ENCODE results near the gene SCAMP4. TPM values are rescaled to one million over a fixed set of nuclear protein-coding genes. Genes with fewer than 3 reads are reported as not detected.

The SCAMP4 gene
- total and polyA plus RNA-seq, 2 of the 13 experiments (the other 11 are each of a cell fraction or from before 2014, with no cell fraction given): 10.7 to 13.7 TPM

GRCh38 chr19:1902923-1903322, 2.3 kb upstream of the SCAMP4 start (continued):
- TF ChIP-seq ATAD3A (CRISPR knock-in tag; IDR thresholded peaks at IDR 0.05) (no peak), MXD3 (CRISPR knock-in tag; IDR thresholded peaks at IDR 0.05) (no peak), FOSL2 (CRISPR knock-in tag; IDR thresholded peaks at IDR 0.05) (peak; percentile 22; the same call in 1 of the 2 replicates), EED (CRISPR knock-in tag; IDR thresholded peaks at IDR 0.05) (no peak), YEATS4 (CRISPR knock-in tag; IDR thresholded peaks at IDR 0.05; ENCODE audit: borderline replicate concordance) (0 out of 2 replicates have a peak, but pooled peaks have one; percentile 25), ZBTB3 (CRISPR knock-in tag; IDR thresholded peaks at IDR 0.05; ENCODE audit: borderline replicate concordance, low read depth) (no peak; the same call in 1 of the 2 replicates), KMT2A (CRISPR knock-in tag; IDR thresholded peaks at IDR 0.05) (no peak), ZMAT5 (CRISPR knock-in tag; IDR thresholded peaks at IDR 0.05; ENCODE audit: borderline replicate concordance, low read depth) (no peak), KLF13 (CRISPR knock-in tag; IDR thresholded peaks at IDR 0.05) (no peak), THAP7 (CRISPR knock-in tag; IDR thresholded peaks at IDR 0.05) (no peak), PHF21A (CRISPR knock-in tag; IDR thresholded peaks at IDR 0.05) (peak; percentile 54; the same call in 1 of the 2 replicates), CCDC6 (CRISPR knock-in tag; IDR thresholded peaks at IDR 0.05) (no peak), CBX2 (IDR thresholded peaks at IDR 0.05; ENCODE audit: low read depth, low read length) (no peak), CBX2 (CRISPR knock-in tag; IDR thresholded peaks at IDR 0.05; ENCODE audit: low read depth) (no peak), ZSCAN29 (CRISPR knock-in tag; conservative IDR thresholded peaks at IDR 0.05) (no peak), SUZ12 (IDR thresholded peaks at IDR 0.05; ENCODE audit: low read depth, low read length) (no peak), ZNF414 (CRISPR knock-in tag; IDR thresholded peaks at IDR 0.05) (no peak), KLF9 (CRISPR knock-in tag; IDR thresholded peaks at IDR 0.05; ENCODE audit: low read depth) (no peak), MIER3 (CRISPR knock-in tag; IDR thresholded peaks at IDR 0.05; ENCODE audit: borderline replicate concordance) (no peak), NFE2L1 (CRISPR knock-in tag; IDR thresholded peaks at IDR 0.05; ENCODE audit: borderline replicate concordance) (no peak), ZNF883 (CRISPR knock-in tag; IDR thresholded peaks at IDR 0.05; ENCODE audit: not compliant biosample characterization) (no peak), NRL (CRISPR knock-in tag; IDR thresholded peaks at IDR 0.05; ENCODE audit: borderline replicate concordance) (no peak), ZNF615 (CRISPR knock-in tag; IDR thresholded peaks at IDR 0.05; ENCODE audit: borderline replicate concordance) (no peak), ZNF142 (CRISPR knock-in tag; IDR thresholded peaks at IDR 0.05) (no peak)

Measured in HepG2 (cell line).